ENCODE measurements around the gene CUL2.
A peak's percentile ranks its signal among the peaks of the same experiment; 100 is the strongest.

CUL2 gene

GRCh38 chr10:35090162-35090954 lies at the start of gene CUL2:
Gene CUL2 (minus strand): TSS chr10:35090341. CDS start chr10:35071317, 19,024 bp downstream.
- no peak for TF ChIP-seq CTCF (IDR thresholded peaks at IDR 0.05; ENCODE audit: insufficient read depth, low read depth, low read length, missing control alignments)
- peak; percentile 97 for DNase-seq (ENCODE audit: low read depth)

GRCh38 chr10:35136263-35136815 lies 46.2 kb upstream of the CUL2 start:
- TF ChIP-seq CTCF (IDR thresholded peaks at IDR 0.05; ENCODE audit: insufficient read depth, low read depth, low read length, missing control alignments): no peak
- no peak overlapping the region for H3K4me3 ChIP-seq (ENCODE audit: low read length)
- no peak for DNase-seq (ENCODE audit: low read depth)

More at GRCh38 chr10:35090162-35090954, at the start of gene CUL2:
- peak within 1 kb of the TSS; percentile 83 for H3K4me3 ChIP-seq (ENCODE audit: low read length)

- no peak overlapping the region for H3K4me3 ChIP-seq (ENCODE audit: low read length)
- DNase-seq (ENCODE audit: low read depth): no peak
- no peak for TF ChIP-seq CTCF (IDR thresholded peaks at IDR 0.05; ENCODE audit: insufficient read depth, low read depth, low read length, missing control alignments)
These were observed 45.7 kb upstream of the CUL2 start for GRCh38 chr10:35135861-35136260.

- no peak for TF ChIP-seq CTCF (IDR thresholded peaks at IDR 0.05; ENCODE audit: insufficient read depth, low read depth, low read length, missing control alignments)
- no peak overlapping the region for H3K4me3 ChIP-seq (ENCODE audit: low read length)
- DNase-seq (ENCODE audit: low read depth): no peak
These were observed 43.4 kb upstream of the CUL2 start for GRCh38 chr10:35133586-35133985.

GRCh38 chr10:35132727-35133126 lies 42.6 kb upstream of the CUL2 start:
- no peak for TF ChIP-seq CTCF (IDR thresholded peaks at IDR 0.05; ENCODE audit: insufficient read depth, low read depth, low read length, missing control alignments)
- no peak for DNase-seq (ENCODE audit: low read depth)
- H3K4me3 ChIP-seq (ENCODE audit: low read length): no peak overlapping the region

GRCh38 chr10:35130663-35131062 lies 40.5 kb upstream of the CUL2 start:
- peak; percentile 41 for DNase-seq (ENCODE audit: low read depth)
- TF ChIP-seq CTCF (IDR thresholded peaks at IDR 0.05; ENCODE audit: insufficient read depth, low read depth, low read length, missing control alignments): no peak
- H3K4me3 ChIP-seq (ENCODE audit: low read length): no peak overlapping the region
